OCI-LY7 (cell line): ENCODE results near the gene TMEM238L. TPM values are rescaled to one million over a fixed set of nuclear protein-coding genes. Genes with fewer than 3 reads are reported as not detected.

ENCODE experiments used
- BruUV-seq: library from RNA; stranded (reverse); fragments of 400-500 nt; replicated peaks from 2 replicates; lab custom pipeline; 2021; lab: Mats Ljungman, UMichigan
- CTCF ChIA-PET: fragments of 300-600 bp; sonication (Branson Sonifier 250); formaldehyde crosslinking; loops from one replicate; lab custom pipeline; 2022; ENCODE audit warnings: antibody characterized with exemption; ENCODE audit not compliant: unreplicated experiment; lab: Charles Lee
- POLR2A ChIA-PET: fragments of 300-600 bp; sonication (Branson Sonifier 250); formaldehyde crosslinking; loops from one replicate; lab custom pipeline; 2022; ENCODE audit warnings: antibody characterized with exemption; lab: Charles Lee
- DNase-seq: peaks from one replicate; pipeline ENCODE4 v3.0.0-alpha.2; 2015; ENCODE audit warnings: low spot score
- H2AFZ ChIP-seq: fragments of 200-600 bp; sonication (generic), shearing (Covaris generic); 2 replicates; pipeline ENCODE4 v1.6.1; 2014; ENCODE audit warnings: mild to moderate bottlenecking, antibody characterized with exemption, low read length, moderate library complexity
- H3K27ac ChIP-seq: fragments of 200-600 bp; sonication (generic); 2 replicates; pipeline ENCODE4 v1.5.1; 2014; ENCODE audit warnings: mixed run types, low read depth, mild to moderate bottlenecking, moderate library complexity, low read length, inconsistent platforms; ENCODE audit not compliant: poor library complexity, severe bottlenecking
- H3K36me3 ChIP-seq: fragments of 200-600 bp; sonication (generic); 2 replicates; pipeline ENCODE4 v1.6.1; 2014; ENCODE audit warnings: mild to moderate bottlenecking, antibody characterized with exemption, low read length, moderate library complexity, mixed read lengths; ENCODE audit not compliant: insufficient read depth
- H3K4me1 ChIP-seq: fragments of 200-600 bp; sonication (generic); 2 replicates; pipeline ENCODE4 v1.5.1; 2014; ENCODE audit warnings: mild to moderate bottlenecking, low read length; ENCODE audit not compliant: insufficient read depth, poor library complexity, severe bottlenecking
- H3K4me2 ChIP-seq: fragments of 200-600 bp; sonication (generic); 2 replicates; pipeline ENCODE4 v1.6.1; 2014; ENCODE audit warnings: mild to moderate bottlenecking, low read length
- H3K4me3 ChIP-seq: fragments of 200-600 bp; sonication (generic); 2 replicates; pipeline ENCODE4 v1.5.1; 2014; ENCODE audit warnings: mild to moderate bottlenecking, low read depth, low read length; ENCODE audit not compliant: poor library complexity, severe bottlenecking
- H3K79me2 ChIP-seq: fragments of 200-600 bp; sonication (generic); 2 replicates; pipeline ENCODE4 v1.6.1; 2016; ENCODE audit warnings: low read depth, mild to moderate bottlenecking, low read length, moderate library complexity, mixed read lengths; ENCODE audit not compliant: insufficient read depth
- H3K9me2 ChIP-seq: fragments of 200-600 bp; sonication (generic); 2 replicates; pipeline ENCODE4 v1.6.1; 2016; ENCODE audit warnings: mild to moderate bottlenecking, low read length, mixed read lengths; ENCODE audit not compliant: insufficient read depth
- H3K9me3 ChIP-seq: fragments of 200-600 bp; sonication (generic); 2 replicates; pipeline ENCODE4 v1.6.1; 2014; ENCODE audit warnings: mild to moderate bottlenecking, mixed run types, low read length, mixed read lengths
- H4K20me1 ChIP-seq: fragments of 200-600 bp; sonication (generic); 2 replicates; pipeline ENCODE4 v1.6.1; 2014; ENCODE audit warnings: mild to moderate bottlenecking, antibody characterized with exemption, low read length, moderate library complexity, mixed read lengths; ENCODE audit not compliant: insufficient read depth
- CTCF ChIP-seq: fragments of 200-600 bp; sonication (generic); conservative IDR thresholded peaks from 2 replicates; pipeline ENCODE4 v1.5.1; 2014; ENCODE audit warnings: mild to moderate bottlenecking, antibody characterized with exemption, low read length, moderate library complexity, mixed read lengths
- EZH2phosphoT487 ChIP-seq: fragments of 200-600 bp; sonication (generic); IDR thresholded peaks from 2 replicates; pipeline ENCODE4 v1.6.1; 2018; ENCODE audit warnings: low read depth, borderline replicate concordance, mild to moderate bottlenecking, mixed run types, antibody characterized with exemption, low read length, moderate library complexity, mixed read lengths
- intact Hi-C: fragments of 100-400 bp; cut with micrococcal nuclease; formaldehyde crosslinking; loops from one replicate; pipeline ENCODE4 v1.10.0; 2022; ENCODE audit not compliant: unreplicated experiment
- total RNA-seq, 2 experiments: library from RNA; depleted of rRNA in 1 of 2; stranded (reverse); fragments of >200 nt in 1 of 2; shearing (Covaris generic) in 1 of 2; gene quantifications; 2 replicates each; pipeline ENCODE4 v1.2.3, GENCODE V29; 2014 to 2022

The TMEM238L gene
- total RNA-seq, 2 experiments from 2014 or later: not detected

DNA sequence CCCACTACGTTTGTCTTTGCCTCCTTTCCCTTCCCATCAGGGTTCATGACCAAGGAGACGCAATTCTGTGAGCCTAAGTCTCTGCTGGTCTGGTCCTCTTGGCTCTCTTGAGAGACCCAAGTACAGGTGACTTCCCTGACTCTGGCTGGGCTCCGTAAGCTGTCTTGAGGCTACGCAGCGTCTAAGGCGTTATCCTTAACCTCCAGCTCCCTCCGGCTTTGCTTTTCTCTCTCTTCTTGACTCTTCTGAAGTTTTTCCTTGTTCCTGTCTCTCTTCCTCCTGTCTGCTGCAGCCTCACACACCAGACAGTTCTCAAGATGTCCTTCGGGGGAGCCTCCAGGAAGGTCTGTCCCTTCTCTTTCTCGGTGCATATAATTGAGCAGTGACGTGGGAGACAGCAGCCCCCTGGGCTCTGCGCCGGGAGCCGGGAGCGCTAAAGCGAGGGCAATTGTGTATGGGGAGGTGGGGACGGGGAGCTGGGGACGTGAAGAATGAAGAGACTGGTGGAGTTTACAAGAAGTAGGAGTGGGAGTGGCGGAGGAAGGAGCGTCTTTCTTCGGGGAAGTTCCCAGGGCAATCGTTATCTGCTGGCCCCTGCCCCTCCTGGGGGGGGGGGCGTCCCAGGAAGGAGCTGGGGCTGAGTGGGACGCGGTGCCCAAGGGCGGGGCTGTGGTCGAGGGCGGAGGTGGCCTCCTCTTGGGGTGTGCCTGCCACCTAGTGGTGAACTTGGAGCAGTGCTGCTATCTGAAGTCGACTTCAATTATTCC is 40.9 kb upstream of the TMEM238L start:
- peak; percentile 70 for DNase-seq
- no peak for TF ChIP-seq EZH2phosphoT487
- TF ChIP-seq CTCF: peak; percentile 89
- ChIA-PET POLR2A (interaction anchor here (0.7 kb wide), 1 partner anchor 199 kb away, joined by 3 read pairs; no protein-coding TSS in a partner anchor), CTCF (interaction anchor here (0.6 to 1.1 kb wide), 2 partner anchors 198 to 547 kb away, joined by 3 read pairs; no protein-coding TSS in a partner anchor)
- H3K9me3 ChIP-seq: no peaks in the 10 kb centered on the region
- BruUV-seq: no TSS peak
- H3K4me3 ChIP-seq: peak overlapping the region; percentile 40
- H3K79me2 ChIP-seq: no peaks in the 10 kb centered on the region
- peak overlapping the region; percentile 72; the same call in 1 of the 2 replicates for H2AFZ ChIP-seq
- no peaks in the 10 kb centered on the region for H3K4me1 ChIP-seq
- no peaks in the 10 kb centered on the region for H3K36me3 ChIP-seq
- peak overlapping the region; percentile 61 for H3K4me2 ChIP-seq
- no peaks in the 10 kb centered on the region for H3K9me2 ChIP-seq
- H4K20me1 ChIP-seq: no peaks in the 10 kb centered on the region
- no peak overlapping the region for H3K27ac ChIP-seq
- intact Hi-C loops: loop anchor here (1.0 to 5.0 kb wide), 2 partner anchors 199 to 213 kb away; no protein-coding TSS in a partner anchor

DNA sequence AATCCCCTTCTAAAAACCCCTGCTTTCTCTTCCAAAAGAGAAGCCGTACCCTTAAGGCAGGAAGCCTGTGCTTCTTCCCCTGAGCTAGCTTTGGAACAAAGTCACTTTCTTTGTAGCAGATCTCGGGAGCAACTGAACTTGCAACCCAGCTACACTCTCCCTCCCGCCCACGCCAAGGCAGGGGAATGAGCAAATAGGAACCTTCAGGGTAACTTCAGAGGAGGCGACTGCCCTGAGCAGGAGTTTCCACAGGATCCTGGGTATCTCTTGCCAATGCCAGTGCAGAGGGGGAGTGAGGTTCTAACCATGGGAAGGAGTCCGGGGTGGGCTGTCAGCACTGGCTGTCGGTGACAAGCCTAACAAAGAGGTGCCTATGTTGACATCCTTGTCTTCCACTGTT is 39.9 kb upstream of the TMEM238L start:
- H4K20me1 ChIP-seq: no peaks in the 10 kb centered on the region
- H2AFZ ChIP-seq: no peak overlapping the region
- no peaks in the 10 kb centered on the region for H3K9me2 ChIP-seq
- no peak overlapping the region for H3K27ac ChIP-seq
- TF ChIP-seq EZH2phosphoT487: no peak
- no peak for TF ChIP-seq CTCF
- no peaks in the 10 kb centered on the region for H3K36me3 ChIP-seq
- POLR2A ChIA-PET: no interaction called here
- no peaks in the 10 kb centered on the region for H3K9me3 ChIP-seq
- no peak overlapping the region for H3K4me3 ChIP-seq
- intact Hi-C loops: no loop called here
- BruUV-seq: no TSS peak
- H3K4me1 ChIP-seq: no peaks in the 10 kb centered on the region
- no peak for DNase-seq
- CTCF ChIA-PET: no interaction called here
- no peak overlapping the region for H3K4me2 ChIP-seq
- no peaks in the 10 kb centered on the region for H3K79me2 ChIP-seq

DNA sequence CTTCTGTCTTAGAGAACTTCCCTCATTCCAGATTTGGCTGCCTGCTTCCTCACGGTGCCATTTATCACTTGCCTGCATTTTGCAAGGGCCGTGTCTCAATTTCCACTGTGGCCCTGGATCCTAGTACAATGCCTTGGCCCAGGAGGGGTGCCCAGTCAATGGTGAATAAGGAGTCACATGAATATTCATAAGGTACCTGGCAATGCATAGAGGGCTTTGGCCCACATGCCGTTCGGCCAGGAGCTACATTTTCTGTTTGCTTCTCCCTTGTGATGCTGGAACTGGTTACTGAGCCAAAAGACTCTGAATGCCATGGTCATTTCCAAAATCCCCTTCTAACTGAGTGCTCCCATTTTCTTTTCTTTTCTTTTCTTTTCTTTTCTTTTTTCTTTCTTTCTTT is 38.8 kb upstream of the TMEM238L start:
- no peak for DNase-seq
- CTCF ChIA-PET: no interaction called here
- intact Hi-C loops: no loop called here

More for the DNA sequence above, 38.8 kb upstream of the TMEM238L start:
- Histone ChIP-seq H3K9me3 (no peaks in the 10 kb centered on the region), H4K20me1 (no peaks in the 10 kb centered on the region), H2AFZ (no peak overlapping the region), H3K9me2 (no peaks in the 10 kb centered on the region), H3K4me2 (no peak overlapping the region), H3K27ac (no peak overlapping the region), H3K4me3 (no peak overlapping the region), H3K4me1 (no peaks in the 10 kb centered on the region), H3K79me2 (no peaks in the 10 kb centered on the region), H3K36me3 (no peaks in the 10 kb centered on the region)
- no TSS peak for BruUV-seq
- TF ChIP-seq CTCF: no peak
- TF ChIP-seq EZH2phosphoT487: no peak
- POLR2A ChIA-PET: interaction anchor here (0.6 kb wide), 1 partner anchor 178 kb away, joined by 3 read pairs; no protein-coding TSS in a partner anchor
